ENCODE measurements around the gene PER2.

GRCh38 chr2:238240757-238241711 lies 47.4 kb downstream of the PER2 start:
- no peak for TF ChIP-seq YY1 (IDR thresholded peaks at IDR 0.05; ENCODE audit: insufficient read depth, insufficient read length)
- TF ChIP-seq ZNF274 (IDR thresholded peaks at IDR 0.05; ENCODE audit: low read depth, low read length), result no peak
